GM18502 (cell line): Measurements from ENCODE around the gene CEP350.
"Not testable (repeated sequence)": the region's sequence is repeated elsewhere in the genome, so short reads cannot be mapped to it uniquely, and the experiment has no call there.

Source experiments
- ATAC-seq: cut with Tn5 transposase; IDR thresholded peaks from one replicate; pipeline ENCODE4 v1.9.1; 2021; ENCODE audit warnings: mild to moderate bottlenecking; ENCODE audit not compliant: unreplicated experiment, poor library complexity

CEP350 gene

DNA sequence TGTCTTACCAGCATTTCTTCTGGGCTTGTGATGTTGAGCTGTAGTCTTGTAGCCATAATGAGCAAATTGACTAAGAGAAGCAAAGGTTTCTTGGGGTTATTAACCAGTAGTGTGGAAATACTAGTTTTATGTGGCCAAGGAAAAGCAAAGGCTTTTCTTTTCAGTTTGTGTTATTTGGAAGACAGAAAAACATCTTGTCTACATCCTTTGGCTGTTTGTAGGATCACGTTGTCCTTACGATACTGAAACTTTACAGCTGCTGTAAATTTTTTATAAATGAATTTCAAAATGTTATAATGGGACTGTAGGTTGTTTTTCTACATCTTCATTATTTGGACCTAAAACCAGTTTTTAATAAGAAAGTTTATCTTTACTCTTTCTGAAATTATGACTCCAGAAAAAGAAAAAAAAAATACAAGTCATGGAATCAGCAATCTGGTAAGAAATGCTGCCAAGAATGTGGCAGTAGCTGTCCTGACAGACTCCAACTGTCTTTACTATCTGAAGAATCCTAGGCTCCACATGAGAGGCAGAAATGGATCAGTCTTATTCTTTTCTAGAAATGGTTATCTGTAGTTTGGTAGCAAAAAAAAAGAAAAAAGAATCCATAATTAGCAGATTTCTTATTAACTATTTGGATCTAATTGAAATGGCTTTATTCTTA is 158.5 kb downstream of the CEP350 start:
- ATAC-seq, result no peak

DNA sequence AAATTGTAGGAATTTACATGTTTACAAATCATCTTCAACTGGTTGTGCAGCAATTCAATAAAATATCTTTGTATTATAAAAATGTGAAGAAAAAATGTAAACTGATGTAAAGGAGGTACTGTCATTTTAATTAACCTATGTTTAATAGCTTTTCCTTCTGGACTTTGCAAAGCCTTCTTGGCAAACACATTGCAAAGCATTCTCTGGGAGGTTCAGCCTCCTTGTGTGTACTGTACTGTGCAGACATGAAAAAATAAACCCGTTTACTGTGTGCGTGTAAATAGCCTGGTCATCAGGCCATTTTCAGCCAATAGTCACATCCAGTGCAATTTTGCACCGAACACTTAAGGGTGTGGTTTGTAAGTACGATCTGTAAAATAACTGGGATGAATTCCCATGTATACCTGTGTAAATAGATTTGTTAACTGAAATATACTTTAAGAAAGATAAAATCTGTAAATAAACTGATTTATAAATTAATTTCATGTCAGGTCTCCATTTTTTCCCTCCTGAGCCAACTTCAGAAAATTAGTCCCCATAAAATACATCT is 159.9 kb downstream of the CEP350 start:
- no peak for ATAC-seq

DNA sequence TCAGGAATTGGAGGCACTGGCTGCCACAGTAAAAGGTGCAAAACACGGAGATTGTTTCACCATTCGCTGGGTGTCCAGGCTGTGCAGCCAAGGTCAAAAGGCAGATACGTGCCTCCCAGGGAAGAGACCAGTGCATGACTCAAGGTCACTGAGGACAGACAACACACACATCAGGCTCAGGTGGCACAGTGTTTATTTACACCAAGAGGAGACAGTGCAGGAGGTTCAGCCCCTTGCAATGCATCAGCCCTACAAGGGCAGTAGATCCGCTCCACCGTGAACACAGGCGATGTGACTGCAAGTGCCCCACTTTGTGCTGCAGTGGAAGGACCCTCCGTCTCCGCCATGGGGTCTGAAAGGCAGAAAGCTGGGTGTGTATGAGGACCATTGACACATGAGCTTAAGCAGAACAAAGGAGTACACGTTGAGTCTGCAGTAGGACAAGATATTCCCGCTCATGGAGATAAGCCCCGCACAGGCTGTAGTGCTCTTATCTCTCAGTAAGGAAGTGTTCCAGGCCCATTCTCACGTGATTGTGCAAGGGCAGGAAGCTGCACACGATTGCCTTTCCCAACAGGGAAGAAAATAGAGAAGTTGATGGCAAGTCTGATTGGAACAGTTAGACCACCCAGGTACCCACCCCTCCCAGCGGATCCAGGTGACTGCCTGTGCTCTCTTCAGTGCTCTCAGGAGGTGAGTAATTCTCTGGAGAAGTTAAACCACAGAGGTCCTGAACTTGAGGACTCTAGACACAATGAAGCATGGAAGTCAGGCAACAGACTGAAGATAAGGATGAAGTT is 162.6 kb downstream of the CEP350 start:
- ATAC-seq, result no peak

DNA sequence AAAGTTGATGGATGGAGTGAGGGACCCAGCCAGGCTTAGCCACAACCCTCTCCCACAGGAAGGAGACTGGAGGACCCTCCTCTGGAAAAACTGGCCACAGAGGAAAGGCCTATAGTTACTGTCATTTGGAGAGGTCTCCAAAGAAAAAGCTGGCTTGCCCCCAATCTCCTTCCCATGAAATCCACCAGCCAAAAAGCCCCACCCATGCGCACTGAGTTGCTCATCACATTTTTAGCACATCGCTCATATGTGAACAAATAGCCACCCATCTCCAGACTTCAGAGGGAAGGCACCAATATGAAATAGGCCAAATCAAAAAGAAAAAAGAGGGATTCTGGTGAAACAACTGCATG is 163.1 kb downstream of the CEP350 start:
- ATAC-seq, result no peak

DNA sequence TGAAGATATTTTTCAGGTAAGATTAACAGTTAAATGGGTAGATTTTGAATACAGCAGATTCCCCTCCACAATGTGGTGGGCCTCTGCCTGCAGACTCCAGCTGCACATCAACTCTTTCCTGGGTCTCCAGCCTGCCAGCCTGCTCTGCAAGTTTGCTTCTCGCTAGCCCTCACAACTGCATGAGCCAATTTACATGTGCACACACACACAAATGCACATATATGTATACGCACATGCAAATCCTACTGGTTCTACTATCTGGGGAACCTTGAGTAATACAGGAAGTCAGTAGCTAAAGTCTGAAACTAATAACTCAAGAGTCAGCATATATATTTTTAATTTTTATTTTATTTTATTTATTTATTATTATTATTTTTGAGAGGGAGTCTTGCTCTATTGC is 165.2 kb downstream of the CEP350 start:
- ATAC-seq, result no peak

DNA sequence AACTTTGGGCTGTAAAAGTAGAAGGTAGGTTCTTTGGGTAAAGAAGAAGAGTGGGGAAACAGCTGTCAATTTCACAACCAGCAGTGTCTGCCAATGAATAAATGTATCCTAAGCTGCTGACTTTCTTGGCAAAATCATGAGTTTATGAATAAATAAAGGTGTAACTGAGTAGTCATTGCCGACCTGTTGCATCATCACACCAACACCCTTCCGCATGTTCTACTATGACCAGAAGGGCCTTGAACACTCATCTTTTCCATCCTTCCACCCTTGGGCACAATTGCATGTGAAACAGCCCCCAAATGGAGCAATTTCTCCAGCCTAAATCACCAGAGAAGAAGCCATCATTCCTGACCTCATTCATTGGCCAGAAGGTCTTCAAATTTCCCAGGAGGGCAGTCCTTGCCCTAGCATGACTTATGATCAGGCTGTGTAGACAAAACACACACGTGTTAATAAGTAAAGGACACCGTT is 168.9 kb downstream of the CEP350 start:
- ATAC-seq, result no peak

- no peak for ATAC-seq
Observed at GRCh38 chr1:180130651-180131050, 176.0 kb downstream of the CEP350 start.

GRCh38 chr1:180131510-180131909 is 176.9 kb downstream of the CEP350 start:
- ATAC-seq, result no peak

DNA sequence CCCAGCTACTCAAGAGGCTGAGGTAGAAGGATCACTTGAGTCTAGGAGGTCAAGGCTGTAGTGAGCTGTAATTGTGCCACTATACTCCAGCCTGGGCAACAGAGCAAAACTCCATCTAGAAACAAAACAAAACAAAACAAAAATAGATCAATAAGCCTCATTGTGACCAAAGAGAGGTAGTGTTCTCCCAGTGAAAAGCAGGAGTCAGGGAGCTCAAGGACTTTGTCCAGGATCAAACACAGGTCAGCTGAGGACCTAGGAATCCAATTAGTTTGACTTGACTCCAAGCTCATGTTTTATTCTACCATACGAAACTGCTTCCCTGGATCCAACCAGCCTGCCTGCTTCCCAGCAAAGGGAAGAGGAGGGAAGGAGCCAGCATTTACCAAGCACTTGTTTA is 178.6 kb downstream of the CEP350 start:
- no peak for ATAC-seq

DNA sequence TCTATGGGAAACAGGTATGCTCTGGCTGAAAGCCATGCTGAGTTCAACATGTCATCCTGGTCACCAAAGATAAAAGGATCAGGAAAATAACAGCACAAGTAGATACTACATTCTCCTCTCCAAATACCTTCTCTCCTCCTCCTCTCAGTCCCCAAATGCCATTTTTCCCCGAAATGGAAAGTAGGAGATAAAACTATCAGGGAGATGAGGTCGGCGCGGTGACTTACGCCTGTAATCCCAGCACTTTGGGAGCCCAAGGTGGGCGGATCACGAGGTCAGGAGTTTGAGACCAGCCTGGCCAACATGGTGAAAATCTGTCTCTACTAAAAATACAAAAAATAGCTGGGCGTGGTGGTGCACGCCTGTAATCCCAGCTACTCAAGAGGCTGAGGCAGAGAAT is 179.1 kb downstream of the CEP350 start:
- ATAC-seq, result not testable (repeated sequence)

DNA sequence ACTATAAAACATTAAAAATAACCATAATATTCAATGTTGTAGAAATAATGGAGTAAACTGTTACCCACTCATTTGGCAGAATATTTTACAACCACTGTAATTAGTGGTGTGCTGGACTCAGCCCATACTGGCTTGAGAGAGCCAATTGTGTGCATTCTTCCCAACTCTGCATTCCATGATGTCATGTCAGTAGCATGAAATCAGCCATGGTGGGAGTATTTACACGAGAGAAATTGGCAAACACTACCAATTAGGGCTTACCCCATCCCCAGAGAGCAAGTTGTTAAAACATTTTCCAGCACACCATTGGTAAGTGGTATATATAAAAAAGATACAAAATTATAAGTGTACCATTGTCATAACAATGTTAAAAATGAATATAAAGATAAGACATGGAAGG is 180.9 kb downstream of the CEP350 start:
- ATAC-seq, result no peak

GRCh38 chr1:180136331-180136967 is 181.8 kb downstream of the CEP350 start:
- no peak for ATAC-seq

GRCh38 chr1:180136968-180137356 is 182.4 kb downstream of the CEP350 start:
- no peak for ATAC-seq

- ATAC-seq, result no peak
Observed at GRCh38 chr1:180137776-180138175, 183.2 kb downstream of the CEP350 start.

DNA sequence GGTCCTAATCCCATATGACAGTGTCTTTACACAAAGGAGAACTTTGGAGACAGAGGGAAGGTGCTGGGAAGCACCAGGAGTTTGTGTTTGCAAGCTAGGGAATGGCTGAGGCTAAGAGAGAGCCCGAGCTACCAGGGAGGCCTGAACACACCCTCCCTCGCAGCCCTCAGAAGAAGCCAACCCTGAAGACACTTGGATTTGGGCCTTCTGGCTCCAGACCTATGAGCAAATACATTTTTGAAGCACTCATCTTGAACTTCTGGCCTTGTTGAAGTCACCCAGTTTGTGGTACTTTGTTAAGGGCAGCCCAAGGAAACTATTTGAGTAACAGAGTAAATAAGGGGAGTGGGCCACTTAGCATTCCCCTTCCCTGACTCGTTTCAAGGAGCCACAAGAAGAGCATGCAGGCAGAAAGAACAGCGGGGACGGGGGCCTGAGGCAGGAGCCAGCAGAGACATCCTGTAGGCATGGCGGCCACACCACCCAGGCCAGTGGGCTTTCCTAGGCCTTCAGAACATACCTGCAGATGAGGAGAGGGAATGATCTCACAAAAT is 186.8 kb downstream of the CEP350 start:
- no peak for ATAC-seq

DNA sequence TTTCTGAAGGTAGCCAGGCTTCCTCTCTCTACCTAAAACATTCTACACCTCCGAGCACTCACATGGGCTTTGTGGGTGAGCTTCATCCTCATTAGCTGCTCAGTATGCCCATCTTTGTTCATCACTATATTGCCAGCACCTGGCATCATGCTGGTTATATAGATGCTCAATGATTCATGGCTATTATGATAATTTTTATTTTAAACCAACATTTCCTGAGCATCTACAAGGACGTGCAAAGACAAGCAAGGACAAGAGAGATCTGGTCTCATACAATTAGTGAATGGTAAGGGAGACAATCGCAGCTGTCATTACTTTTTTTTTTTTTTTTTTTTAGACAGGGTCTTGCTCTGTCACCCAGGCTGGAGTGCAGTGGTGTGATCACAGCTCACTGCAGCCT is 188.7 kb downstream of the CEP350 start:
- no peak for ATAC-seq

DNA sequence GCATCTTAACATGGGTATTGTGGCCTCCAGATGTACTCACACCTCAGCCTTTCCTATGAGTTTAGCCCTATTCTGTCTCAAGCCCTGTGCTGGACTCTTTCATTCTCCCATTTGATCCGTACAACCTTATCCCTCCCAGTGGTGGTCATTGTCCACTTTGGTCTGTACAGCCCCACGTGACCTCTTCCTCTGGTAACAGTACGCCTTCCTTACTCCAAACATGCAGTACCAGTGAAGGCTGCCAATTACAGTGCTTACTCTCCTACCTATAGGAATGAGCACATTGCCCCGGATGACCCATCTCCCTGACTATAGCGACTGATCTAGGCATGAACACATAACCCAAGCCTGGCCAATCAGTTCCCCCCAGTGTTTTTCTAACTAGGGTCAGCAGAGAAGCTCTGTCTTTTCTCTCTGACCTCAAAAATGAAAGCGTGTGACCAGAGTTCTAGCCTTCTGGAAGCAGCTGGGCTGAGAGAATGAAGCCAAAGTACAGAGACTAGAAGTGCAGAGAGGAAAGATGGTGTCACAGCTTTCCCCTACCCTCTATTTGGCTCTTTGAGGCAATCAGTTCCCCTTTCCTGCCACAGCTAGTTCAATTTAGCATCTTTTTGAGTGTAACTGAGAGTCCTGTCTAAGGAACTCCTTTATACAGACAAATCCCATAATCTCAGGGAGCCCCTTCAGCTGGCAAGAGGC is 190.2 kb downstream of the CEP350 start:
- no peak for ATAC-seq

GRCh38 chr1:180145446-180145845 is 190.8 kb downstream of the CEP350 start:
- no peak for ATAC-seq

GRCh38 chr1:180150982-180151381 is 196.4 kb downstream of the CEP350 start:
- no peak for ATAC-seq

- ATAC-seq, result no peak
Observed at GRCh38 chr1:180151508-180151907, 196.9 kb downstream of the CEP350 start.
